Keratinocyte (primary cell): ENCODE results near the gene AKAP8L.

Experiments
- EZH2 ChIP-seq: IDR thresholded peaks from one replicate; pipeline ENCODE4 v1.6.1; 2012; ENCODE audit warnings: inconsistent platforms, mild to moderate bottlenecking, low read length, moderate library complexity
- TF ChIP-seq, protein P1 (sequence below), 3 experiments: IDR thresholded peaks in 1 of 3; conservative IDR thresholded peaks in 1 of 3; optimal IDR thresholded peaks in 1 of 3; 2 replicates in 2 of 3; 3 replicates in 1 of 3; pipeline versions ENCODE3 to v1.5.1; 2011; ENCODE audit warnings: low read length in 3 of 3, mild to moderate bottlenecking in 3 of 3, moderate library complexity in 2 of 3, control low read depth in 1 of 3, inconsistent platforms in 1 of 3; ENCODE audit not compliant: insufficient read depth in 2 of 3; ENCODE audit errors: extremely low read depth in 1 of 3

DNA sequence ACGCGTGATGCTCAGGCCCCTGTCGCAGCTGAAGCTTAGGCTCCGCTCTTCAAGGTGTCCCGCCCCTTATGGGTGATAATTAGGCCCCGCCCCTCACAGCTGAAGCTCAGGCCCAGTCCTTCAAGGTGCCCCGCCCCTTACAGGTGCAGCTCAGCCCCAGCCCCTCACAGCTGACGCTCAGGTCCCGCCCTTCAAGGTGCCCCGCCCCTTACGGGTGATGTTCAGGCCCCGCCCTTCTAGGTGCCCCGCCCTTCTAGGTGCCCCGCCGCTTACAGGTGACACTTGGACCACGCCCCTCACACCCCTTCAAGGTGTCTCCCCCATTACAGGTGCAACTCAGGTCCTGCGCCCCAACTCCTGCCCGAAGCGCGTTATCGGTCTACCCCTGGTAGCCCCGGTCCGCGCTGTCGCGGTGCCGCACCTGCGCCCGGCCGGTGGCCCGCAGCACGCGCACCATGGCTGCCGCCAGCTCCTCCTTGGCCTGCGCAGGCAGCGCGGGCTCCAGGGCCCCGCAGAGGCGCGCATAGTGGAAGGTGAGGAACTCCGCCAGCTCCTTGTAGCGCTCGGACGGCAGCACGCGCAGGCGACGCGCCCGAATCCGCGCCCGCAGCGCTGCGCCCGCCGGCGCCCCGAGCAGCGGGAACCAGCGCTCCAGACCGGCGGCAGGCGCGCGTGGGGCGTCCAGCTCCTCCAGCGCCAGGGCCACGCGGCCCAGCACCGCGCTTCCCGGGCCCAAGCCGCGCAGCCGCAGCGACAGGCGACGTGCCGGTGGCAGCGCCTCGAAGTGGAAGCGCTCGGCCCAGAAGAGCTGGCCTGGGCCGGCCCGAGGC lies 38.3 kb upstream of the AKAP8L start:
- TF ChIP-seq, protein P1, sequence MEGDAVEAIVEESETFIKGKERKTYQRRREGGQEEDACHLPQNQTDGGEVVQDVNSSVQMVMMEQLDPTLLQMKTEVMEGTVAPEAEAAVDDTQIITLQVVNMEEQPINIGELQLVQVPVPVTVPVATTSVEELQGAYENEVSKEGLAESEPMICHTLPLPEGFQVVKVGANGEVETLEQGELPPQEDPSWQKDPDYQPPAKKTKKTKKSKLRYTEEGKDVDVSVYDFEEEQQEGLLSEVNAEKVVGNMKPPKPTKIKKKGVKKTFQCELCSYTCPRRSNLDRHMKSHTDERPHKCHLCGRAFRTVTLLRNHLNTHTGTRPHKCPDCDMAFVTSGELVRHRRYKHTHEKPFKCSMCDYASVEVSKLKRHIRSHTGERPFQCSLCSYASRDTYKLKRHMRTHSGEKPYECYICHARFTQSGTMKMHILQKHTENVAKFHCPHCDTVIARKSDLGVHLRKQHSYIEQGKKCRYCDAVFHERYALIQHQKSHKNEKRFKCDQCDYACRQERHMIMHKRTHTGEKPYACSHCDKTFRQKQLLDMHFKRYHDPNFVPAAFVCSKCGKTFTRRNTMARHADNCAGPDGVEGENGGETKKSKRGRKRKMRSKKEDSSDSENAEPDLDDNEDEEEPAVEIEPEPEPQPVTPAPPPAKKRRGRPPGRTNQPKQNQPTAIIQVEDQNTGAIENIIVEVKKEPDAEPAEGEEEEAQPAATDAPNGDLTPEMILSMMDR (optimal IDR thresholded peaks at IDR 0.05 in 1 of 3, IDR thresholded peaks at IDR 0.05 in 1 of 3, conservative IDR thresholded peaks at IDR 0.05 in 1 of 3; ENCODE audit: extremely low read depth in 1 of 3, insufficient read depth in 2 of 3, low read length in 3 of 3), result no peak
- no peak for TF ChIP-seq EZH2
